A549 (cell line): ENCODE data around the gene TENM3.

Experiments used
- CHD2 ChIP-seq: fragments of 150-350 bp; IDR thresholded peaks from 2 replicates; pipeline ENCODE4 v1.6.1; 2014; ENCODE audit warnings: low read length; ENCODE audit not compliant: partially characterized antibody
- EP300 ChIP-seq, 2 experiments: fragments of >200 bp; sonication (Bioruptor Twin); formaldehyde crosslinking; IDR thresholded peaks; 2 replicates in 1 of 2; 3 replicates in 1 of 2; pipeline ENCODE4 v1.6.1; 2016 to 2017
- HEYL ChIP-seq: fragments of 250-450 bp; sonication (Bioruptor Pico); IDR thresholded peaks from 2 replicates; pipeline ENCODE4 v1.8.0; 2021; ENCODE audit warnings: mild to moderate bottlenecking, moderate library complexity
- JUN ChIP-seq, 2 experiments: fragments of >200 bp; sonication (Bioruptor Twin); formaldehyde crosslinking; IDR thresholded peaks; 2 replicates in 1 of 2; 3 replicates in 1 of 2; pipeline ENCODE4 v1.6.1; 2016 to 2017
- JUNB ChIP-seq: fragments of >200 bp; sonication (Bioruptor Twin); formaldehyde crosslinking; IDR thresholded peaks from 2 replicates; pipeline ENCODE4 v1.6.1; 2016
- MAFK ChIP-seq: fragments of 450-650 bp; IDR thresholded peaks from 2 replicates; pipeline ENCODE4 v1.6.1; 2014; ENCODE audit not compliant: partially characterized antibody
- POLR2A ChIP-seq: IDR thresholded peaks from 2 replicates; pipeline ENCODE4 v1.6.1; 2012; ENCODE audit warnings: mild to moderate bottlenecking, low read length
- TF ChIP-seq, protein P1 (sequence below): fragments of >200 bp; sonication (Bioruptor Twin); formaldehyde crosslinking; IDR thresholded peaks from 3 replicates; pipeline ENCODE4 v1.5.1; 2016
- TF ChIP-seq, protein P2 (sequence below): fragments of 200-600 bp; sonication (generic); IDR thresholded peaks from 2 replicates; pipeline ENCODE4 v1.6.1; 2016; ENCODE audit warnings: antibody characterized with exemption, mild to moderate bottlenecking, moderate library complexity

GRCh38 chr4:182600856-182601255, 357.7 kb downstream of the TENM3 start:
- no peak for TF ChIP-seq POLR2A
- TF ChIP-seq, protein P1, sequence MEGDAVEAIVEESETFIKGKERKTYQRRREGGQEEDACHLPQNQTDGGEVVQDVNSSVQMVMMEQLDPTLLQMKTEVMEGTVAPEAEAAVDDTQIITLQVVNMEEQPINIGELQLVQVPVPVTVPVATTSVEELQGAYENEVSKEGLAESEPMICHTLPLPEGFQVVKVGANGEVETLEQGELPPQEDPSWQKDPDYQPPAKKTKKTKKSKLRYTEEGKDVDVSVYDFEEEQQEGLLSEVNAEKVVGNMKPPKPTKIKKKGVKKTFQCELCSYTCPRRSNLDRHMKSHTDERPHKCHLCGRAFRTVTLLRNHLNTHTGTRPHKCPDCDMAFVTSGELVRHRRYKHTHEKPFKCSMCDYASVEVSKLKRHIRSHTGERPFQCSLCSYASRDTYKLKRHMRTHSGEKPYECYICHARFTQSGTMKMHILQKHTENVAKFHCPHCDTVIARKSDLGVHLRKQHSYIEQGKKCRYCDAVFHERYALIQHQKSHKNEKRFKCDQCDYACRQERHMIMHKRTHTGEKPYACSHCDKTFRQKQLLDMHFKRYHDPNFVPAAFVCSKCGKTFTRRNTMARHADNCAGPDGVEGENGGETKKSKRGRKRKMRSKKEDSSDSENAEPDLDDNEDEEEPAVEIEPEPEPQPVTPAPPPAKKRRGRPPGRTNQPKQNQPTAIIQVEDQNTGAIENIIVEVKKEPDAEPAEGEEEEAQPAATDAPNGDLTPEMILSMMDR, result no peak
- TF ChIP-seq EP300 (IDR thresholded peaks at IDR 0.05), result no peak
- TF ChIP-seq JUN (IDR thresholded peaks at IDR 0.05), result no peak
- no peak for TF ChIP-seq MAFK
- TF ChIP-seq, protein P2, sequence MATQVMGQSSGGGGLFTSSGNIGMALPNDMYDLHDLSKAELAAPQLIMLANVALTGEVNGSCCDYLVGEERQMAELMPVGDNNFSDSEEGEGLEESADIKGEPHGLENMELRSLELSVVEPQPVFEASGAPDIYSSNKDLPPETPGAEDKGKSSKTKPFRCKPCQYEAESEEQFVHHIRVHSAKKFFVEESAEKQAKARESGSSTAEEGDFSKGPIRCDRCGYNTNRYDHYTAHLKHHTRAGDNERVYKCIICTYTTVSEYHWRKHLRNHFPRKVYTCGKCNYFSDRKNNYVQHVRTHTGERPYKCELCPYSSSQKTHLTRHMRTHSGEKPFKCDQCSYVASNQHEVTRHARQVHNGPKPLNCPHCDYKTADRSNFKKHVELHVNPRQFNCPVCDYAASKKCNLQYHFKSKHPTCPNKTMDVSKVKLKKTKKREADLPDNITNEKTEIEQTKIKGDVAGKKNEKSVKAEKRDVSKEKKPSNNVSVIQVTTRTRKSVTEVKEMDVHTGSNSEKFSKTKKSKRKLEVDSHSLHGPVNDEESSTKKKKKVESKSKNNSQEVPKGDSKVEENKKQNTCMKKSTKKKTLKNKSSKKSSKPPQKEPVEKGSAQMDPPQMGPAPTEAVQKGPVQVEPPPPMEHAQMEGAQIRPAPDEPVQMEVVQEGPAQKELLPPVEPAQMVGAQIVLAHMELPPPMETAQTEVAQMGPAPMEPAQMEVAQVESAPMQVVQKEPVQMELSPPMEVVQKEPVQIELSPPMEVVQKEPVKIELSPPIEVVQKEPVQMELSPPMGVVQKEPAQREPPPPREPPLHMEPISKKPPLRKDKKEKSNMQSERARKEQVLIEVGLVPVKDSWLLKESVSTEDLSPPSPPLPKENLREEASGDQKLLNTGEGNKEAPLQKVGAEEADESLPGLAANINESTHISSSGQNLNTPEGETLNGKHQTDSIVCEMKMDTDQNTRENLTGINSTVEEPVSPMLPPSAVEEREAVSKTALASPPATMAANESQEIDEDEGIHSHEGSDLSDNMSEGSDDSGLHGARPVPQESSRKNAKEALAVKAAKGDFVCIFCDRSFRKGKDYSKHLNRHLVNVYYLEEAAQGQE, result no peak
- TF ChIP-seq CHD2, result no peak
- TF ChIP-seq HEYL (CRISPR knock-in tag), result no peak
- no peak for TF ChIP-seq JUNB
